UCSD-AML1 (cell line): Measurements from ENCODE around the gene LPCAT2.

Source experiments
- DNase-seq: peaks from one replicate; lab custom pipeline; 2025; ENCODE audit not compliant: unreplicated experiment; lab: John Stamatoyannopoulos, UW

LPCAT2 gene, protein sequence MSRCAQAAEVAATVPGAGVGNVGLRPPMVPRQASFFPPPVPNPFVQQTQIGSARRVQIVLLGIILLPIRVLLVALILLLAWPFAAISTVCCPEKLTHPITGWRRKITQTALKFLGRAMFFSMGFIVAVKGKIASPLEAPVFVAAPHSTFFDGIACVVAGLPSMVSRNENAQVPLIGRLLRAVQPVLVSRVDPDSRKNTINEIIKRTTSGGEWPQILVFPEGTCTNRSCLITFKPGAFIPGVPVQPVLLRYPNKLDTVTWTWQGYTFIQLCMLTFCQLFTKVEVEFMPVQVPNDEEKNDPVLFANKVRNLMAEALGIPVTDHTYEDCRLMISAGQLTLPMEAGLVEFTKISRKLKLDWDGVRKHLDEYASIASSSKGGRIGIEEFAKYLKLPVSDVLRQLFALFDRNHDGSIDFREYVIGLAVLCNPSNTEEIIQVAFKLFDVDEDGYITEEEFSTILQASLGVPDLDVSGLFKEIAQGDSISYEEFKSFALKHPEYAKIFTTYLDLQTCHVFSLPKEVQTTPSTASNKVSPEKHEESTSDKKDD

GRCh38 chr16:55508941-55509931 lies at the start of gene LPCAT2:
LPCAT2 (plus strand) TSS chr16:55509072; CDS start chr16:55509182, 110 bp downstream.
- DNase-seq, result peak; percentile 89

DNA sequence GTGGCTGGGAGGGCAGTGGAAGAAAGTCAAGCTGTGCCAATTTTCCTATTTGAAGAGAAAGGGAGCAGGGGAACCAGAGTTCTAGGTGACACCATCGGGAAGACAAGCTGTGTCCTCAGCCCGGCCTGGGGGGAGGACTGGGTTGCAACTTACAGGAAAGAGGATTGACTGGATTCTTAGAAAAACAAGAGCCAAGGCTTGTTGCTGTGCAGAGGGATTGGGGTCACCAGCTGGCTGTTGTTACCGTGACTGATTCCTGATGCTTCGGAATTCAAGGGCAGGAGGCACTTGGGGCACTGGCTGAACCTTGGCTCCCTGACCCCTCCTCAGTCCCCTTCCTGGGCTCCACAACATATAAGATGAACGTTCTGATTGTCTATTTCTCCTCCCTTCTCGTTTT lies 46.6 kb upstream of the LPCAT2 start:
- DNase-seq, result no peak

DNA sequence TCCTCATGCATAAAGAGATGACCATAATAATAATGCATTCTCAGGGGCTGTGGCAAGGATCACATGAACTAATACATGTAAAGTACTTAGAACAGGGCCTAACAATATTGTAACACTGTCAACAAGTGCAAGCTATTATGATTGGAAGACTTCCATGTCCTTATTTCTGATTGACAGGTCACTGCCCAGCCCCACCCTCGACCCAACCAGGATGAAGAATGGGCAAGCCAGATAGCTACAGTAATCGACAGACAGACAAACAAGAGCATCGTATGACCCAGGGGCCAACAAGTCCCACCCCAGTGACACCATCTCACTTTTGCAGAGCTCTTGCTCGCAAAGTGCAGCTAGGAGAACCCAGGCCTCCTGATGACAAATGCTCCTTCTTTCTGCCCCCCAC lies 44.5 kb upstream of the LPCAT2 start:
- DNase-seq, result no peak

GRCh38 chr16:55465077-55465896 lies 43.6 kb upstream of the LPCAT2 start:
- peak; percentile 86 for DNase-seq

DNA sequence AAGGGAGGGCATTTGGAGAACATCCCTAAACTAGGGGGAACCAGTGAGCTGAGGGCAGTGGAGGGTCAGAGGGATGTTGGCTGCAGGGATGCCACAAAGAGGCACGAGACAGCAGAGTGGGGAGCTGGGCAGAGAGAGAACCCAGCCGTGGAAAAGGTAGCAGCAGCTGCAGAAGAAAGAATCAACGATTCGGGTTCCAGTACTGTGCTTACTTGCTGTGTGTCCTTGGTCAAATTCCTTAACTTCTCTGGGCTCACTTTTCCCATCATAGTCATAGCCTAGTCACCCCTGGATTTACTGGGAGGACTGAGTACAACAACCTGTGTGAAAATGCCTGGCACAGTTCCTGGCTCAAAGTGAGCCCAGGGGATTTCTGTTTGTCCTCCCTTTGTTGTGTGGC lies 42.7 kb upstream of the LPCAT2 start:
- no peak for DNase-seq

DNA sequence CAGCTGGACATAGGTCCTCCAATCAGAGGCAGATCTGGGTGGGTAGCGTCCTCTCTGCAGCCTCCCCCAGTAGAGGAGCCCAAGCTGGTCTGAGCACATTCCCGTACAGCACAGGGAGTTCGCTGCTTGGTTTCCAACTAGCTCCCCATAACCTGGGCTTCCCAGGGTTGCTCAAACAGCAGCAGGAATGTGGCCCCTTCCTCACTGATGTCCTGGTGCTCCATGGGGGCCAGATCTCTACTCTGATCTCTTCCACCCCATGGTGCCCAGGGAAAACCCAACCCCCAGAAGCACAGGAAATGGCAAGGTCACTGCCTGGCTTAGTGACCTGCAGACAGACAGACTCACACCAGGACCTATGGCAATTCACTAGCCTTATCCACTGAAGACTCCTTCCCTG lies 41.0 kb upstream of the LPCAT2 start:
- no peak for DNase-seq

- no peak for DNase-seq
Measured at GRCh38 chr16:55468352-55468990, 40.4 kb upstream of the LPCAT2 start.

DNA sequence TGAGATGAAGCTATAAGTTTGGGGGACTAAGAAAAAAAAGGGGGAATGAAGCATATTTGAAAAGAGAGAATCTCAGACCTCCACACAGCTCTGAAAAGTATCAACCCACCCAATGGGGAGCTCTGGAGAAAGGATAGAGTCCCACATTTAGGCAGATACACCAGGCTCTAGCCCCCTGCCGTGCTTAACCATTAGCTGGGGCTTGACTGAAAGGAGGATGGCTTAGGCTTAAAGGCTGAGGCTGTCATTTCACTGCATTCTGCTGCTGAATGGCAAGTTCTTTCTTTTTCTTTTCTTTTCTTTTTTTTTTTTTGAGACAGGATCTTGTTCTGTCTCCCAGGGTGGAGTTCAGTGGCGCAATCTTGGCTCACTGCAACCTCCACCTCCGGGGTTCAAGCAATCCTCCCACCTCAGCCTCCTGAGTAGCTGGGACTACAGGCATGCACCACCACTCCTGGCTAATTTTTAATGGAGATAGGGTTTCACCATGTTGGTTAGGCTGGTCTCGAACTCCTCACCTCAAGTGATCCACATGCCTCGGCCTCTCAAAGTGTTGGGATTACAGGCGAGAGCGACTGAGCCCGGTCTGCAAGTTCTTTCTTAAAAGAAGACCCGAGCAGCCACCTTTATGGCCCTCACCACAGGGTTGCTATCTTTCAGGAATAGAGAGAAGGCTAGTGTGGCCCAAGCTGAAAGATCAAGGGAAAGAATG lies 38.9 kb upstream of the LPCAT2 start:
- DNase-seq, result no peak

DNA sequence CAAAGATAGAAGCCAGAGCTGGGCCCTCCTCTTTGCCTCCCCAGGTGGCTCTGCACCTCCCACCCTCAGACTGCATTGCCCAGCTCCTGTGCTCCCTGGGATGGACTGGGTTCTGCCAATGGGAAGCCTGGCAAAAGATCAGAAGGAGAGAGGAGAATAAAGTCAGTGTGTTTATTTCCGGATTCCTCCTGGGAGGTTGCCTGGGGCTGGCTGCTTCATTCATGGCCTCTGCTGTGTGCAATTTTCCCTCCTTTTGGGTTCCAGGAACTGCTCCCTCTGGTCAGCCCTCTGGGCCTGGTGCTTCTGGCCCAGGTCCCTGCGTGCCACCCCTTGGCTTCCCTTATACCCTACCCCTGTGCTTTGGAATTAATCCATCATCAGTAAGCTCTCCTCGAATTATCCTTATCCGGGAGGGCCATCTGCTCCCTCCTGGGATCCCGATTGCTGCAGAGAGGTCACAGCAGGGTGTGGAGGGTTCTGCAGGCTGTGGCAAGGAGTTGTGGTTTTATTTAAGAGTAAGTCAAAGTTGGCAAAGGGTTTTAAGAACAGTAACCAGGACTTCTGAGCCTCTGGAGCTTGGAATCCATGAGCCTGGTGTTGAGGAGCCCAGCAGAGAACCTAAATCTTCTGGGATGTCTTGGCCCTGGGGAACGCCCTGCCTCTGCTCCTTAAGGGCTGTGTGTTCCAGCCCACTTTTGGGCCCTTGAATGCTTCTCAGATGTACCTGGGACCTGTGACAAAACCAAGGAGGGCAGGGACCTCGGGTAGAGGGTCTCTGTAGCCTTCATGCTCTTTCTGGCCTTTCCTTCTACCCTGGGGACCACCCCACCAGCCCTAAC lies 38.1 kb upstream of the LPCAT2 start:
- no peak for DNase-seq

DNA sequence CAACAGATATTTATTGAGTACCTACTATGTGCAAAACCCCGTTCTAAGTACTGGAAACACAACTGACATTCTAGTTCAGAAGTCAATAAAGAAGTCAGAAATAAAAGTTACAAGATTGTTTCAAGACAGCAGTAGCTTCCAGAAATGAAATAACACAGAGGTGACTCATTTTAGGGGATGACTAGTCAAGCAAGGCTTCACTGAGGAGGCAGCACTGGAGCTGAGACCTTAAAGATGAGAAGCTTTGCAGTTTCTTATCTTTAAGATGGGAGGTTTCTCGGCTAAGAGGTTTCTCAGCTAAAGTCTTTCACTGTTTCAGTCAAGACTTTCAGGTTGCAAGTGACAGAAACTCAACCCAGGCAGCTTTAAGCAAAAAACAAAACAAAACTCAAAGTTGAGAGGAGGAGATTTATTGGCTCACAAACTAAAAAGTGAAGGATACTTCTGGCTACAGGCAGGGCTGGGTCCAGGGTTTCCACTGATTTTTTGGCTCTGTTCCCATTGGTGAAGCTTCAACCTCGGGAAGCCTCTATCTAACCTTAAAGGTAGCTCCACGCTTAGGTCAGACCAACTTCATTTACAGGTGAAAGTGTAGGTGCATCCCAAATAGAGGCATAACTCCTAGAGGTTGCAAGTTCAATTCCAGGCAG lies 37.3 kb upstream of the LPCAT2 start:
- DNase-seq, result no peak

- no peak for DNase-seq
Measured at GRCh38 chr16:55473587-55473986, 35.3 kb upstream of the LPCAT2 start.

GRCh38 chr16:55474821-55475220 lies 34.1 kb upstream of the LPCAT2 start:
- no peak for DNase-seq

GRCh38 chr16:55475919-55476318 lies 33.0 kb upstream of the LPCAT2 start:
- DNase-seq, result no peak

DNA sequence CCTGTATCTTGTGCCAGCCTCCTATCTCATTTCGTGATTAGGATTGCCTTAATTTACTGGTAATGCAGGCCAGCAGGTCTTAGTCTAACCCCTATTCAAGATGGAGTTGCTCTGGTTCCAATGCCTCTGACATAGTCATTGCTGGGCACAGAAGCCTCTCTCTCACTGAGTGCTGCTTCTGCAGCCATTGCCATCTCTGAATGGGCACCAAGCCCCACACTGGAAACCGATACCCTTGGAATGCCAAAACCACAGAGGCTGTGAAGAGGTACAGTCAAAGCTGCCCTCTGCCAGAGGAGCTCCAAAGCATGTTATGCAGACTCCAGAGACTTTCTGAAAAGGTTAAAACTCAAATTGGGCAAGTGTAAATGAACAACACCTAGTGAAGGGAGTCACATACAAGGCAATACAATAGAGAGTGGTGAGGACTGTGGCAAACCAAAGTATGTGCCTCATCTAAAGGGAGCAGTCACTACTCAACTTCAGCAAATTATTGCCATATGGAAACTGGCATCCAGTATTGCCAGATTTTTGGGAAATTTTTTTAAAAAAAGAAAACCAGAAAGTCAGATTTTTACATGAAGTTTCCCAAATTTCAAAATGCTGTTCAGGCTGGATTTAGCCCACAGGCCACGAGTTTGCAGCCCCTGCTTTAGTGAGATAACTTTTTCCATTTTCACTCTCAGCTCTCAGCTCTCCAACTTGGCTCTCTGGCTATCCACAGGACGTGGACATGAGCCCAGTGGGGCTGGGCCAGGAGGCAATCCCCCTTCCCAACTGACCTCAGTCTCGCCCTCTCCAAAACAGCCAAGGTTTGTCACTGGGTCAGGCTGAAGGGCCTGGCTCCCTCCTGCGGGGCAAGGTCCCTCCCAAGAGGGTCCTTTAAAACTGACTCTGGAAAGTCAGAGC lies 32.0 kb upstream of the LPCAT2 start:
- DNase-seq, result no peak

DNA sequence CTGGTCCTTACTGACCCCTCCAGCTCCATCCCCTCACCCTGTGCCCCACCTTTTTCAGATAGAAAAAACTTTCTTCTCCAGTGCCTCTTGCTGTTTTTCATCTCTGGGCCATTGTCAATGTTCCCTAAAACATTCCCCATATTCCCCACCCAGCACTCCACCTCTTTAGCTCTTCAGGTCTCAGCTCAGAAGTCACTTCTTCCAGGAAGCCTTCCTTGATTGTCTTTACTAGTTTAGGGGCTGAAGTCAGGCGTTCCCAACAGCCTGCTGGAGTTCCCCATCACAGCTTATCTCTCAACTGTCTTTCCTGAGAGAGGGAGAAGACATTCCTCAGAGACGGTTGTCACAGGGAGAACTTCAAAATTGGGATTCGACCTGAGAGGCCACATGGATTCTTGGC lies 31.1 kb upstream of the LPCAT2 start:
- no peak for DNase-seq

GRCh38 chr16:55478827-55479429 lies 29.9 kb upstream of the LPCAT2 start, which contains the start of gene MMP2:
MMP2 (plus strand) TSS chr16:55479198; CDS start chr16:55479480, 282 bp downstream.
- peak; percentile 59 for DNase-seq
